GM12864 (cell line): ENCODE data around the gene SLC39A11.

ENCODE experiments used
- DNase-seq: peaks from one replicate; pipeline ENCODE4 v3.0.0-alpha.2; 2011; ENCODE audit warnings: low read depth
- H3K4me3 ChIP-seq: 2 replicates; pipeline ENCODE4 v1.5.1; 2011; ENCODE audit warnings: mild to moderate bottlenecking, low read depth, low read length, control low read depth
- TF ChIP-seq, protein P1 (sequence below): IDR thresholded peaks from 2 replicates; pipeline ENCODE4 v1.5.1; 2011; ENCODE audit warnings: low read depth, mild to moderate bottlenecking, moderate library complexity, low read length, control low read depth, inconsistent platforms; ENCODE audit errors: missing control alignments

SLC39A11 gene

DNA sequence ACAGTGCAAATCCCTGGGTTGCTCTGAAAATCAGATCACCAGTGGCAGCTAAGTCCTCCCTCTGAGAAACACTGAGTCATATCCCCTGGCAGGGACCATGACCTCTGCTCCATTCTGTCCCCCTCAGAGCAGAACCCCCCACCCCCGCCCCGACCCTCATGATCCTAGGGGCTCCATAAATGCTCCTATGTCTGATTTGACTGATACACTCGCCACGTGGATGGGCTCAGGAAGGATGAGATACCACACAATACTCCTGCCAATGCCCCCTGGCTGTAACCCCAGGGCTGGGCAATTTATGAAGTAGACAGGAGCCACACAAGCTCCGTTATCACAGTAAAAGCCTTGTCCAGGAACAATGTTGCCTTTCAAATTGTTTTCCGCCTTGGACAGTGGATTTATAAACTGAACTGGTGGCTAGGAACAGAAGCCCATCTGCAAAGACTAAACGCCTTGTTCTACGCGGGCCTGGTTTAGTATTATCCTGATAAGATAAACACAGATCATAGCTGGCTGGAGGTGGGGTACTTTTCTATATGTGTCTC is 394.8 kb downstream of the SLC39A11 start:
- no peak overlapping the region for H3K4me3 ChIP-seq
- TF ChIP-seq, protein P1, sequence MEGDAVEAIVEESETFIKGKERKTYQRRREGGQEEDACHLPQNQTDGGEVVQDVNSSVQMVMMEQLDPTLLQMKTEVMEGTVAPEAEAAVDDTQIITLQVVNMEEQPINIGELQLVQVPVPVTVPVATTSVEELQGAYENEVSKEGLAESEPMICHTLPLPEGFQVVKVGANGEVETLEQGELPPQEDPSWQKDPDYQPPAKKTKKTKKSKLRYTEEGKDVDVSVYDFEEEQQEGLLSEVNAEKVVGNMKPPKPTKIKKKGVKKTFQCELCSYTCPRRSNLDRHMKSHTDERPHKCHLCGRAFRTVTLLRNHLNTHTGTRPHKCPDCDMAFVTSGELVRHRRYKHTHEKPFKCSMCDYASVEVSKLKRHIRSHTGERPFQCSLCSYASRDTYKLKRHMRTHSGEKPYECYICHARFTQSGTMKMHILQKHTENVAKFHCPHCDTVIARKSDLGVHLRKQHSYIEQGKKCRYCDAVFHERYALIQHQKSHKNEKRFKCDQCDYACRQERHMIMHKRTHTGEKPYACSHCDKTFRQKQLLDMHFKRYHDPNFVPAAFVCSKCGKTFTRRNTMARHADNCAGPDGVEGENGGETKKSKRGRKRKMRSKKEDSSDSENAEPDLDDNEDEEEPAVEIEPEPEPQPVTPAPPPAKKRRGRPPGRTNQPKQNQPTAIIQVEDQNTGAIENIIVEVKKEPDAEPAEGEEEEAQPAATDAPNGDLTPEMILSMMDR: no peak
- no peak for DNase-seq

DNA sequence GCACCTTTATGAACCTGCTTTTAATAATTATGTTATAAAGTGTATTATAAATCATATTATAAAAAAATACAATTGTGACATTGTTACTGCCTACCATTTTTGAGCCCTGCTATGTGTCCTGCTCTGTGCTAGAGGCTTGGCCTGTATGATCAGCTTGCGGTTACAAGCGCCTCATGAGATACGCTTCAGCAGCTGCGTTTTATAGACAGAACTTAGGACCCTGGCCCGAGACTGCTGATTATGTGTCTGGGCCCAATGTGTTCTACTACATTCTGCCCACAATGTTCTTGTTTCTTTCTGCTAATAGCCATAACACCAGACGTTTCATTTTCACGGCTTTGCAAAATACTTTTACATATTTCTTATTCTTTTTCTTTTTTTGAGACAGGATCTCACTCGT is 395.8 kb downstream of the SLC39A11 start:
- TF ChIP-seq, protein P1: no peak
- DNase-seq: no peak
- no peak overlapping the region for H3K4me3 ChIP-seq

DNA sequence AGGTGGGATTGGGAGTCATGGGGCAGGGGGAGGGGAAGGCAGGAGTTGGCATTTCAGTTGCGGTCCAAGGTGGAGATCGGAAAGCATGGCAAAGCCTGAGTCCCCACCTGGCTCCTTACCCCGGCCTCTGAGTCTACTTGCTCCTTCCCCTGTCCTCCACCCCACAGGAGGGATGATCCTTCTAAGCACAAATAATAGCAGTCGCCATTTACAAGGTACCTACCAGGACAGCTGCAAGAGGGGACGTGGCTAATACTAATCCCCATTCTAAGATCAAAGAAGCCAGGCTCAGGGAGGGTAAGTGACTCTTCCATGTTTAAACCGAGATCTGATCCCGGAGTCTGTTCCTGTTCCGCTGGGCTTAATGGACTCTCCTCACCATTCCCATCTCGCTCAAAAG is 396.3 kb downstream of the SLC39A11 start:
- no peak for DNase-seq
- no peak overlapping the region for H3K4me3 ChIP-seq
- TF ChIP-seq, protein P1: no peak

DNA sequence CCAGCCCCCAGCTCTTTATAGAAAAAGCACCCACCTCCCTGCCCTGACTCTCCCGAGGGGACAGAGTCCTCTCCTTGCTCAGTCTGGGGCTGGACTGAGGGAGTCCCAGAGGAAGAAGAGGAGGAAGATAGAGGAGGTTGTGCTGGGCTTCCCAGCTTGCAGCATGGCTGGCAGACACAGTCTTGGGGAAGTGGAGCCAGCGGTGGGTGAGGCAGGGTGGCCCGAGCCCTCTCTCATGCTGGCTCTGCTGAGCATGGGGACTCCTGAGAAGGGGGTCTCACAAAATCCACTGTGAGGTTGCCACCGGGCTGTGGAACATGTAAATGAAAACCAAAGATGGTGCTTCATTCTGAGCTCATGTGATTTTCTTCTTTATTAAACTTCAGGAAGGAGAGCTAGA is 398.5 kb downstream of the SLC39A11 start:
- no peak overlapping the region for H3K4me3 ChIP-seq
- TF ChIP-seq, protein P1: no peak
- no peak for DNase-seq

DNA sequence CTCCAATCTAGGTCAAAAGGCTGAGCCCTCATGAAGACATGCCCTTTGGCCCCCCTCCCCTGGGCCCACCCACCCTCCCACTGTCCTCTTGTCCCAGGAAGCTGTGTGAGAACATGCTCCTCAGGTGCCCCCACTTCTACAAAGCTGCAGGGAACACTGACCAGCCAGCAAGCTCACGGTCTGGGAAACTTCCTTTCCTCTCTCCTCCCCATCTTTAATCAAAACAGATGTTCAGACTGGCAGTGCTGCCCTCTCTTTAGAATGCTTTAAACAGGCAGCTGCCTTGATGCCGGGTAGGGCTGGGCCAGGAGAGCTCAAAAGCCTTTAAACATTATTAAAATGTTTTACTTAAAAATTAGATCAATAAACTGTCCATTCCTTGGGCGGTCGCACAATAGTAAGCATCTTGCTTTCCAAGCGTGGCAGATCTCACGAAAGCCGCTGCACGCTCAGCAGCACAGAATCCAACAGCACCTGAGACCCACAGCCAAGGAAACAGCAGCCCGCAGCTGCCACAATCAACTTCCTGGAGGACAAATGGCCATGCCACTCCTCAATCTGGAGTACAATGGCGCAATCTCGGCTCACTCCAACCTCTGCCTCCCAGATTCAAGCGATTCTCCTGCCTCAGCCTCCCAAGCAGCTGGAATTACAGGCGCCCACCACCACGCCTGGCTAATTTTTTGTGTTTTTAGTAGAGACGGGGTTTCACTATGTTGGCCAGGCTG is 399.2 kb downstream of the SLC39A11 start:
- TF ChIP-seq, protein P1: no peak
- no peak overlapping the region for H3K4me3 ChIP-seq

DNA sequence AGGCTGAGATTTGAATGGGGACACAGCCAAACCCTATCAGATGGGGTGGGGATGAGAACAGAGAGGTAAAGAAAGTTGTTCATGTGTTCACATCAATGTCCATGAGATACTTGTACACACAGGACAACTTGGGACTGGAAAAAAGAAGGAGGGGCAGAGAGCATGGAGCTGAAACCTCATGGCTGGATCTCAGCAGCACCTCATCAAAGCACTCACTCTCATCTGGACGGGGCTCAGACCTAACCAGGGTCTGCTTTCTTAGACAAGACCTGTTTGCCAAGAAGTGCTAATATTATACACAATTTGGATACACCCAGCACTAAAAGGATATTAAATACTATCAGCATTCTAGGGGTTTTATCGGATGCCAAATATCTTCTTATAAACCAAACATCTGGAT is 399.8 kb downstream of the SLC39A11 start:
- DNase-seq: no peak
- H3K4me3 ChIP-seq: no peak overlapping the region
- TF ChIP-seq, protein P1: no peak

More for the DNA sequence above, 399.2 kb downstream of the SLC39A11 start:
- DNase-seq: no peak

DNA sequence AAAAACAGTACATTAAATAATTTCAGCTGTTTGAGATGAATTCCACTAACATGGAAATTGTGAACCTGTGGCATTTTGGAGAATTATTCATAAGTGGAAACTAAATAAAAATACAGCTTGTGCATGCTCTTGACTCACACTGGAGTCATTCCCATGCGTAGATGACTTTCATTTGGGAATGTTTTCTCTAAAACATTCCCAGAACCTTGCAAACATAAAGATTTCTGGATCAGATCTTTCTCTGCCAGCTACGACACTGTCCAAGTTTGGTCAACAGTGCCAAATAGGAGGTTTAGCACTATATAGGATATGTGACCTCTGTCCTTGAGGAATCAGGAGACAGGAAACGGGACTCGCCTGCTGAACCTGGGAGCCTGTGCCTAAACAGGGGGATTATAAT is 400.9 kb downstream of the SLC39A11 start:
- no peak for DNase-seq
- TF ChIP-seq, protein P1: no peak
- H3K4me3 ChIP-seq: no peak overlapping the region
